HG02885 (cell line): ENCODE results near the gene CELSR2.

ENCODE experiments used
- ATAC-seq: cut with Tn5 transposase; IDR thresholded peaks from one replicate; pipeline ENCODE4 v1.9.1; 2021; ENCODE audit warnings: mild to moderate bottlenecking; ENCODE audit not compliant: unreplicated experiment, poor library complexity

Gene CELSR2

GRCh38 chr1:109263234-109263596 lies 13.9 kb downstream of the CELSR2 start:
- ATAC-seq: peak; percentile 9

- ATAC-seq: peak; percentile 89
Observed at GRCh38 chr1:109263597-109264378, 14.4 kb downstream of the CELSR2 start.

- ATAC-seq: no peak
Observed at GRCh38 chr1:109264379-109264755, 15.0 kb downstream of the CELSR2 start.

- ATAC-seq: no peak
Observed at GRCh38 chr1:109265016-109265415, 15.7 kb downstream of the CELSR2 start.

DNA sequence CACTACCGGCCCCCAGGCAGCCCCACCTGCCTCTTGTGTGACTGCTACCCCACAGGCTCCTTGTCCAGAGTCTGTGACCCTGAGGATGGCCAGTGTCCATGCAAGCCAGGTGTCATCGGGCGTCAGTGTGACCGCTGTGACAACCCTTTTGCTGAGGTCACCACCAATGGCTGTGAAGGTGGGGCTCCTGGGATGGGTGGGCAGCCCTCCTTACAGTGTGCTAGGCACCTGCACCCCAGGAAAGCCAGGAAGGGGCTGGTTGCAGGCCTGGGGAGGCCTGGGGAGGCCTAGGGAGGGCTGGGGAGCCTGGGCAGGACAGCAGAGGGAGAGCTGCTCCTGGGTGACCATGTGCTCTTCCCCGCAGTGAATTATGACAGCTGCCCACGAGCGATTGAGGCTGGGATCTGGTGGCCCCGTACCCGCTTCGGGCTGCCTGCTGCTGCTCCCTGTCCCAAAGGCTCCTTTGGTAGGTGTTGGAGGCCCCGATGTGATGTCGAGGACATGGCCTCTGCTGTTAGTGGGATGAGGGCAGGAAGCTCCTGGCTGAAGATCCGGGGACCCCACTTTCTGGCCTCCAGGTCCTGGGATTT lies 16.5 kb downstream of the CELSR2 start:
- no peak for ATAC-seq

GRCh38 chr1:109266965-109267364 lies 17.6 kb downstream of the CELSR2 start:
- ATAC-seq: no peak

- ATAC-seq: no peak
Observed at GRCh38 chr1:109267743-109268300, 18.5 kb downstream of the CELSR2 start.

DNA sequence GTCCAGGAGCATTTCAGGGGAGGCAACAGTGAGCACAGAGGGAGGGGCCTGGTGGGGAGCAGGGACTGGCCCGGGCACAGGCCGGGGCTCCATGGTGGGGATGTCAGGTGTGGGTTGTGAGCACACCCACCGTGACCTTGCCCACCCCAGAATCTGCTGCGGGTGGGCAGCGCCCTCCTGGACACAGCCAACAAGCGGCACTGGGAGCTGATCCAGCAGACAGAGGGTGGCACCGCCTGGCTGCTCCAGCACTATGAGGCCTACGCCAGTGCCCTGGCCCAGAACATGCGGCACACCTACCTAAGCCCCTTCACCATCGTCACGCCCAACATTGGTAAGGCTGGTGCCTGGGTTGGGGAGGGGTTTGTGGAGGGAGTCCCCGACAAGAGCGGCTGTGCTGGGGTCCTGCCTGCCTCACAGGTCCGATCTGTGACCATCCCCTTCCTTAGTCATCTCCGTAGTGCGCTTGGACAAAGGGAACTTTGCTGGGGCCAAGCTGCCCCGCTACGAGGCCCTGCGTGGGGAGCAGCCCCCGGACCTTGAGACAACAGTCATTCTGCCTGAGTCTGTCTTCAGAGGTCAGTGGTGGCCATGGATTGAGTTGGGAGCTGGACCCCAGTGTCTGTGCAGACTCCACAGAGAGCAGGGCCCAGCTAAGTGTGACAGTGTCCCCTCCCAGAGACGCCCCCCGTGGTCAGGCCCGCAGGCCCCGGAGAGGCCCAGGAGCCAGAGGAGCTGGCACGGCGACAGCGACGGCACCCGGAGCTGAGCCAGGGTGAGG lies 19.3 kb downstream of the CELSR2 start:
- ATAC-seq: no peak

DNA sequence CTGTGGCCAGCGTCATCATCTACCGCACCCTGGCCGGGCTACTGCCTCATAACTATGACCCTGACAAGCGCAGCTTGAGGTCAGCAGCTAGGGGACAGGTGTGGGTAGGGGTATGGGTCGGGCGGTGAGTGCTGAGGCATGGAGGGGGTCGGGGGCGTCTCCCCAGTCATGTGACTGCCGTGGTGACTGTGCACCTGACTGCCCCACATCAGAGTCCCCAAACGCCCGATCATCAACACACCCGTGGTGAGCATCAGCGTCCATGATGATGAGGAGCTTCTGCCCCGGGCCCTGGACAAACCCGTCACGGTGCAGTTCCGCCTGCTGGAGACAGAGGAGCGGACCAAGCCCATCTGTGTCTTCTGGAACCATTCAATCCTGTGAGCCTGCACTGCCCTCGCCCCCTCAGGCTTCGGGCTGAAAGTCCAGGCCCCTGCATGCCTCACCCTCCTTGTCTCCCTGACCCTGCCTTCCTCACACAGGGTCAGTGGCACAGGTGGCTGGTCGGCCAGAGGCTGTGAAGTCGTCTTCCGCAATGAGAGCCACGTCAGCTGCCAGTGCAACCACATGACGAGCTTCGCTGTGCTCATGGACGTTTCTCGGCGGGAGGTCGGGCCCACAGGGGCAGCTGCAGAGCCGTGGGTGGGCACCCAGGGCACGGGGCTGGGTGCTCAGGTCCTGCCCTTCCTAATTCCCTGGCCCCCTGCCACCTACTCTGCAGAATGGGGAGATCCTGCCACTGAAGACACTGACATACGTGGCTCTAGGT lies 20.1 kb downstream of the CELSR2 start:
- no peak for ATAC-seq

GRCh38 chr1:109269981-109270622 lies 20.8 kb downstream of the CELSR2 start:
- no peak for ATAC-seq

DNA sequence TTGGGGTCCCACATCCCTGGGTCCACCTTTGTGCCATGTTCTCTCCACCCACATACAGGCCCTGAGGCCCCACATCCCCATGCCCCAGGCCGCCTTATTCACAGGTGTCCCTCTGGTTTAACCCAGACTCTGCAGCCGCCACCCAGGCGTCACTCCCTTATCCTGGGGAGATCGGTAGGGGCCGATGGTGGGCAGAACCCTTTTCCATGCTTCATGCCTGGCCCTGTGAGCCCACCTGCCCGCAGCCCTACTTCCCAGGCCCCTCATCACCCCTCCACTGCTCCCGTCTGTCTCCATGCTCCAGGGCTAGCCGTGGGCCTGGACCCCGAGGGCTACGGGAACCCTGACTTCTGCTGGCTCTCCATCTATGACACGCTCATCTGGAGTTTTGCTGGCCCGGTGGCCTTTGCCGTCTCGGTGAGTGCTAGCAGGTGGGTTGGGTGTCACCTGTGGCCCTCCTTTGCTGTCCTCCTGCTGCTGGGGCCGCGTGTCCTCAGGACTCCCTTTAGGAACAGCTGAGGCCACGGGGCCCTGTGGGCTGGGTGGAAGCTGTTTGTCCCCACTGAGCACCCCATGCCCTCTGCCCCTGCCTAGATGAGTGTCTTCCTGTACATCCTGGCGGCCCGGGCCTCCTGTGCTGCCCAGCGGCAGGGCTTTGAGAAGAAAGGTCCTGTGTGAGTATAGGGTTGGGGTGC lies 21.4 kb downstream of the CELSR2 start:
- ATAC-seq: no peak

DNA sequence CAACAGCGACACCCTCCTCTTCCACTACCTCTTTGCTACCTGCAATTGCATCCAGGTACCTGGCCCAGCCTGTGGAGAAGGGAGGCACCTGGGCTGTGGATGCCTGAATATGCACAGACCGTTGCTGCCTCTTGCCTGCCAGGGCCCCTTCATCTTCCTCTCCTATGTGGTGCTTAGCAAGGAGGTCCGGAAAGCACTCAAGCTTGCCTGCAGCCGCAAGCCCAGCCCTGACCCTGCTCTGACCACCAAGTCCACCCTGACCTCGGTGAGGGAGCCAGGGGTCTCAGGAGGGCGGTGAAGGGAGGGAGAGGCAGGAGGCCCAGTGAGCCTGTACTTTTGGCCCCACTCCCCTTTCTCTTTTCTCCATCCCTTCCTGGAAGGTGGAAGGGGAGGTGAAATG lies 22.1 kb downstream of the CELSR2 start:
- no peak for ATAC-seq

DNA sequence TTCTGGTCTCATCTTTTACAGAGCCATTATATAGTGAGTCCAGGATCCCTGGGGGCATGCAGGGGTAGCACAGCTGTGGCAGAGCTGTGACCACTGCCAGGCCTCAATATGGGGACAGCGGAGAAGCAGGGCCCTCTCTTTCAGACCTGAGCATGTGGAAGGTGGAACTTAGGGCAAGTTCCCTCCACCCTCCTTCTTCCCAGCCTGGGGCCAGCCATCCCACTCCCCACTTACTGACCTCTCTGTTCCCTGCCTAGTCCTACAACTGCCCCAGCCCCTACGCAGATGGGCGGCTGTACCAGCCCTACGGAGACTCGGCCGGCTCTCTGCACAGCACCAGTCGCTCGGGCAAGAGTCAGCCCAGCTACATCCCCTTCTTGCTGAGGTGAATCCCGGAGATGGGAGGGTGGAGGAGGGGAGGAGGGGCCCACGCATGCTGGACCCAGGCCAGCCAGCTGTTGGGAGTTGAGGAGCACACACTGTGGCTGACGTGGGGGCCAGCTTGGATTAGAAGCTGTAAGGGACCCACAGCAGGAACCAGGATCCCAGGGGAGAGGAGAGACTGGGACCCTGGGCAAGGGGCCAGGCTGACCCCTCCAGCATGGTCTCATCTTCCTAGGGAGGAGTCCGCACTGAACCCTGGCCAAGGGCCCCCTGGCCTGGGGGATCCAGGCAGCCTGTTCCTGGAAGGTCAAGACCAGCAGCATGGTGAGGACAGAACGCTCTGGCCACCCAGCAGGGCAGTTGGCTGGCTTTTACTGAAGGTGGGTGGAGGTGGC lies 22.9 kb downstream of the CELSR2 start:
- no peak for ATAC-seq

DNA sequence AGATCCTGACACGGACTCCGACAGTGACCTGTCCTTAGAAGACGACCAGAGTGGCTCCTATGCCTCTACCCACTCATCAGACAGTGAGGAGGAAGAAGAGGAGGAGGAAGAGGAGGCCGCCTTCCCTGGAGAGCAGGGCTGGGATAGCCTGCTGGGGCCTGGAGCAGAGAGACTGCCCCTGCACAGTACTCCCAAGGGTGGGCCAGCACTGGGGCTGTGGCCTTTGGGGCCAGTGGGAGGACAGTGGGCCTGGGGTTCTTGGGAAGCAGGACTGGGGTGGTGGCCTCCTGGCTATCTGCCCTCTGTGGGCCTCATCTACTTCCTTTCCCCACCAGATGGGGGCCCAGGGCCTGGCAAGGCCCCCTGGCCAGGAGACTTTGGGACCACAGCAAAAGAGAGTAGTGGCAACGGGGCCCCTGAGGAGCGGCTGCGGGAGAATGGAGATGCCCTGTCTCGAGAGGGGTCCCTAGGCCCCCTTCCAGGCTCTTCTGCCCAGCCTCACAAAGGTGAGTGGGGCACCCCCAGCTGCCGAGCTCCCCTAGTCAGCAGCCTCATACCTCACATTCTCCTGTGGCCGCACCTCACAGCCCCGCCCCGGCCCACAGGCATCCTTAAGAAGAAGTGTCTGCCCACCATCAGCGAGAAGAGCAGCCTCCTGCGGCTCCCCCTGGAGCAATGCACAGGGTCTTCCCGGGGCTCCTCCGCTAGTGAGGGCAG lies 23.6 kb downstream of the CELSR2 start:
- ATAC-seq: no peak

- ATAC-seq: no peak
Observed at GRCh38 chr1:109273570-109274288, 24.4 kb downstream of the CELSR2 start.

DNA sequence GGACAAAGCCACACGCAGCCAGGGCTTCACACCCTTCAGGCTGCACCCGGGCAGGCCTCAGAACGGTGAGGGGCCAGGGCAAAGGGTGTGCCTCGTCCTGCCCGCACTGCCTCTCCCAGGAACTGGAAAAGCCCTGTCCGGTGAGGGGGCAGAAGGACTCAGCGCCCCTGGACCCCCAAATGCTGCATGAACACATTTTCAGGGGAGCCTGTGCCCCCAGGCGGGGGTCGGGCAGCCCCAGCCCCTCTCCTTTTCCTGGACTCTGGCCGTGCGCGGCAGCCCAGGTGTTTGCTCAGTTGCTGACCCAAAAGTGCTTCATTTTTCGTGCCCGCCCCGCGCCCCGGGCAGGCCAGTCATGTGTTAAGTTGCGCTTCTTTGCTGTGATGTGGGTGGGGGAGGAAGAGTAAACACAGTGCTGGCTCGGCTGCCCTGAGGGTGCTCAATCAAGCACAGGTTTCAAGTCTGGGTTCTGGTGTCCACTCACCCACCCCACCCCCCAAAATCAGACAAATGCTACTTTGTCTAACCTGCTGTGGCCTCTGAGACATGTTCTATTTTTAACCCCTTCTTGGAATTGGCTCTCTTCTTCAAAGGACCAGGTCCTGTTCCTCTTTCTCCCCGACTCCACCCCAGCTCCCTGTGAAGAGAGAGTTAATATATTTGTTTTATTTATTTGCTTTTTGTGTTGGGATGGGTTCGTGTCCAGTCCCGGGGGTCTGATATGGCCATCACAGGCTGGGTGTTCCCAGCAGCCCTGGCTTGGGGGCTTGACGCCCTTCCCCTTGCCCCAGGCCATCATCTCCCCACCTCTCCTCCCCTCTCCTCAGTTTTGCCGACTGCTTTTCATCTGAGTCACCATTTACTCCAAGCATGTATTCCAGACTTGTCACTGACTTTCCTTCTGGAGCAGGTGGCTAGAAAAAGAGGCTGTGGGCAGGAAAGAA lies 25.5 kb downstream of the CELSR2 start:
- ATAC-seq: no peak
